MCF 10A (cell line): ENCODE results near the gene PPFIA1. TPM values are rescaled to one million over a fixed set of nuclear protein-coding genes. Genes with fewer than 3 reads are reported as not detected.

ENCODE experiments used
- BruUV-seq: library from RNA; stranded (reverse); fragments of 400-500 nt; replicated peaks from 2 replicates; lab custom pipeline; 2021; lab: Mats Ljungman, UMichigan
- CTCF ChIA-PET: fragments of 300-600 bp; sonication (Branson Sonifier 250); formaldehyde crosslinking; extraction: SDS; loops from one replicate; lab custom pipeline; 2021; ENCODE audit warnings: antibody characterized with exemption, inconsistent platforms; lab: Yijun Ruan, JAX
- POLR2A ChIA-PET: fragments of 300-600, 350-650 bp; sonication (Branson Sonifier 250); formaldehyde crosslinking; extraction: SDS; loops from one replicate; lab custom pipeline; 2020; ENCODE audit warnings: antibody characterized with exemption, inconsistent platforms; lab: Yijun Ruan, JAX
- DNase-seq: peaks from one replicate; pipeline ENCODE4 v3.0.0-alpha.2; 2018; ENCODE audit not compliant: unreplicated experiment
- H3K27ac Mint-ChIP-seq: one replicate; pipeline ENCODE4 v1.8.0; 2022; ENCODE audit warnings: mild to moderate bottlenecking, low read depth, mixed read lengths; ENCODE audit not compliant: unreplicated experiment
- H3K27me3 Mint-ChIP-seq: one replicate; pipeline ENCODE4 v1.8.0; 2022; ENCODE audit warnings: mixed read lengths; ENCODE audit not compliant: insufficient read depth, unreplicated experiment
- H3K36me3 Mint-ChIP-seq: one replicate; pipeline ENCODE4 v1.8.0; 2022; ENCODE audit warnings: mild to moderate bottlenecking, moderate library complexity, mixed read lengths; ENCODE audit not compliant: insufficient read depth, unreplicated experiment
- H3K4me1 Mint-ChIP-seq: one replicate; pipeline ENCODE4 v1.8.0; 2022; ENCODE audit warnings: mixed read lengths; ENCODE audit not compliant: insufficient read depth, unreplicated experiment
- H3K4me3 Mint-ChIP-seq: one replicate; pipeline ENCODE4 v1.8.0; 2022; ENCODE audit warnings: mild to moderate bottlenecking, moderate library complexity, mixed read lengths; ENCODE audit not compliant: unreplicated experiment
- H3K9me3 Mint-ChIP-seq: one replicate; pipeline ENCODE4 v1.8.0; 2022; ENCODE audit warnings: mixed read lengths; ENCODE audit not compliant: unreplicated experiment
- intact Hi-C: fragments of 100-400 bp; cut with micrococcal nuclease; formaldehyde crosslinking; loops from 2 replicates; pipeline ENCODE4 v1.14.1; 2022
- total RNA-seq: library from RNA; stranded (reverse); gene quantifications from 2 replicates; pipeline ENCODE4 v1.2.3, GENCODE V29; 2022
- TF ChIP-seq, protein P1 (sequence below): fragments of 200-600 bp; IDR thresholded peaks from one replicate; pipeline ENCODE4 v1.8.0; 2022; ENCODE audit warnings: antibody characterized with exemption, mild to moderate bottlenecking; ENCODE audit not compliant: unreplicated experiment

Gene PPFIA1
- total RNA-seq, 1 experiment from 2014 or later, result 78.8 TPM

DNA sequence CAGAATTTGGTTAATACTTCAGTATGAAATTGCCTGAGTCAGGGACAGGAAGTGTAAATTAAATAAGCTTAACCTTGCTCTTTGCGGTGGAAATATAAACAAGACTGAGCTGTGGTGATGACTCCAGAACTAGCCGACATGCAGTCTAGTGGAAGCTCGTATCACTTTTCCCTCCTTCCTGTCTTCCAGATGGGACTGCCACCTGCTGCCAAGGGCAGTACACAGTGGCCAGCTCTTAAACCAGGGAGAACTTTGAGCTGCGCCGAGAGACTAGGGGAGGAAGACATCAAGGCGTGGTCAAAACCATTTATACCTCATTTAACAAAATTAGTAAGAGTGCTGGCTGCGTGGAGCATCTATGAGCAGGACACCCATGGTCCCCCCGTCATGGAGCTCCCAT is 96.6 kb downstream of the PPFIA1 start:
- POLR2A ChIA-PET, result interaction anchor here (0.7 to 1.4 kb wide), 2 partner anchors 11 kb away, joined by 3 to 4 read pairs; no protein-coding TSS in a partner anchor
- CTCF ChIA-PET, result interaction anchor here (0.6 to 0.7 kb wide), 2 partner anchors 11 to 13 kb away, joined by 3 read pairs; no protein-coding TSS in a partner anchor
- TF ChIP-seq, protein P1, sequence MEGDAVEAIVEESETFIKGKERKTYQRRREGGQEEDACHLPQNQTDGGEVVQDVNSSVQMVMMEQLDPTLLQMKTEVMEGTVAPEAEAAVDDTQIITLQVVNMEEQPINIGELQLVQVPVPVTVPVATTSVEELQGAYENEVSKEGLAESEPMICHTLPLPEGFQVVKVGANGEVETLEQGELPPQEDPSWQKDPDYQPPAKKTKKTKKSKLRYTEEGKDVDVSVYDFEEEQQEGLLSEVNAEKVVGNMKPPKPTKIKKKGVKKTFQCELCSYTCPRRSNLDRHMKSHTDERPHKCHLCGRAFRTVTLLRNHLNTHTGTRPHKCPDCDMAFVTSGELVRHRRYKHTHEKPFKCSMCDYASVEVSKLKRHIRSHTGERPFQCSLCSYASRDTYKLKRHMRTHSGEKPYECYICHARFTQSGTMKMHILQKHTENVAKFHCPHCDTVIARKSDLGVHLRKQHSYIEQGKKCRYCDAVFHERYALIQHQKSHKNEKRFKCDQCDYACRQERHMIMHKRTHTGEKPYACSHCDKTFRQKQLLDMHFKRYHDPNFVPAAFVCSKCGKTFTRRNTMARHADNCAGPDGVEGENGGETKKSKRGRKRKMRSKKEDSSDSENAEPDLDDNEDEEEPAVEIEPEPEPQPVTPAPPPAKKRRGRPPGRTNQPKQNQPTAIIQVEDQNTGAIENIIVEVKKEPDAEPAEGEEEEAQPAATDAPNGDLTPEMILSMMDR, result no peak
- no TSS peak for BruUV-seq
- Mint-ChIP-seq H3K9me3 (peaks cover 8% of the 10 kb centered on the region), H3K27ac (no peak overlapping the region), H3K27me3 (no peaks in the 10 kb centered on the region), H3K4me3 (no peak overlapping the region), H3K36me3 (peaks cover 77% of the 10 kb centered on the region), H3K4me1 (no peaks in the 10 kb centered on the region)
- DNase-seq, result no peak
- intact Hi-C loops, result no loop called here

DNA sequence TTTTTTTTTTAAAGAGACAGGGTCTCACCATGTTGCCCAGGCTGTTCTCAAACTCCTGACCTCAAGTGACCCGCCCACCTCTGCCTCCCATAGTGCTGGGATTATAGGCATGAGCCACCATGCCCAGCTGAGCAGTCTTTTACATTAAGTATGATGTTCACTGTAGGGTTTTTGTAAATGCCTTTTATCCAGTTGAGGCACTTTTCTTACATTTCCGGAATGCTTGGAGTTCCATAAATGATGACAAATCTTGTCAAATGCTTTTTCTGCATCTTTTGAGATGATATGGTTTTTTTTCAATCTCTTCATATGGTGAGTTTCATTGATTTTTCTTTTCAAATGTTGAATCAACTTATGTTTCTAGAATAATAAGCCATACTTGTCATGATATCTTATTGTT is 98.5 kb downstream of the PPFIA1 start:
- Mint-ChIP-seq H3K9me3 (peaks cover 8% of the 10 kb centered on the region), H3K27me3 (no peaks in the 10 kb centered on the region), H3K36me3 (peaks cover 84% of the 10 kb centered on the region), H3K27ac (no peak overlapping the region), H3K4me1 (no peaks in the 10 kb centered on the region), H3K4me3 (no peak overlapping the region)
- intact Hi-C loops, result no loop called here
- ChIA-PET CTCF (no interaction called here), POLR2A (no interaction called here)
- TF ChIP-seq, protein P1, result no peak
- DNase-seq, result no peak
- BruUV-seq, result no TSS peak

DNA sequence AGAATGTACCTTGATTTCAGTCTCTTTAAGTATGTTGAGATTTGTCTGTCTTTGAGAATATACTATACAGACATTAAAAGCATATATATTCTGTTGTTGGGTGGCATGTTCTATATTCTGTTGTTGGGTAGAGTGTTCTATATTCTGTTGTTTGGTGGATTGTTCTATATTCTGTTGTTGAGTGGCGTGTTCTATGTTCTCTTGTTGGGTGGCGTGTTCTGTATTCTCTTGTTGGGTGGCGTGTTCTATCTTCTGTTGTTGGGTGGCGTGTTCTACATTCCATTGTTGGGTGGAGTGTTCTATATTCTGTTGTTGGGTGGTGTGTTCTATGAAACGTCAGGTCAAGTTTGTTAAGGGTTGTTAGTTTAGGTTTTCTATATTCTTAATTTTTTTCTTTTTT is 100.8 kb downstream of the PPFIA1 start:
- Mint-ChIP-seq H3K36me3 (peaks cover 84% of the 10 kb centered on the region), H3K27ac (no peak overlapping the region), H3K4me1 (no peaks in the 10 kb centered on the region), H3K27me3 (no peaks in the 10 kb centered on the region), H3K9me3 (peaks cover 8% of the 10 kb centered on the region), H3K4me3 (no peak overlapping the region)
- DNase-seq, result no peak
- TF ChIP-seq, protein P1, result no peak
- ChIA-PET CTCF (no interaction called here), POLR2A (interaction anchor here (0.9 kb wide), 1 partner anchor 23 kb away, joined by 3 read pairs; no protein-coding TSS in a partner anchor)
- no TSS peak for BruUV-seq
- intact Hi-C loops, result no loop called here

DNA sequence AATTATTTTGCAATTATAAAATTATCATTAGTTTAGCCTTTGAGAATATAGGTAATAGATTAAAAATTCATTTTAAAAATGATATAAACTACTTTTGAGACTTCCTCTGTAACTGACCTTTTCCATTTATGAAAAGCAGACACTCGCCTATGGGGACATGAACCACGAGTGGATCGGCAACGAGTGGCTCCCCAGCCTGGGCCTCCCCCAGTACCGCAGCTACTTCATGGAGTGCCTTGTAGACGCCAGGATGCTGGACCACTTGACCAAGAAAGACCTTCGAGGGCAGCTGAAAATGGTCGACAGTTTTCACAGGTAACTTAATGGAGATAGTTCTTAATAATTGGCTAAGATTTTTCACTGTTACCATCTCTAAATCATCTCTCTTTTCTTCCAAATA is 101.6 kb downstream of the PPFIA1 start:
- Mint-ChIP-seq H3K27me3 (no peaks in the 10 kb centered on the region), H3K36me3 (peaks cover 86% of the 10 kb centered on the region), H3K27ac (no peak overlapping the region), H3K4me3 (no peak overlapping the region), H3K4me1 (no peaks in the 10 kb centered on the region), H3K9me3 (peaks cover 8% of the 10 kb centered on the region)
- TF ChIP-seq, protein P1, result no peak
- ChIA-PET CTCF (no interaction called here), POLR2A (interaction anchor here (1.3 kb wide), 1 partner anchor 13 kb away, joined by 3 read pairs; no protein-coding TSS in a partner anchor)
- no TSS peak for BruUV-seq
- intact Hi-C loops, result no loop called here
- DNase-seq, result no peak
